Measurements from ENCODE around the gene HES7. TPM values are rescaled to one million over a fixed set of nuclear protein-coding genes. Genes with fewer than 3 reads are reported as not detected.

HES7 gene
- total RNA-seq, 1 experiment from 2014 or later = 0.61 TPM

GRCh38 chr17:8084250-8084649, 39.7 kb downstream of the HES7 start:
- ChIA-PET CTCF (interaction anchor here (1.9 to 2.1 kb wide), 2 partner anchors 9 to 10 kb away, joined by 9 read pairs; no protein-coding TSS in a partner anchor), RAD21 (ENCODE audit: low non-redundant PET in 1 of 2, low total read pairs in 2 of 2, uncharacterized antibody in 2 of 2, unreplicated experiment in 2 of 2) (no interaction called here), POLR2A (no interaction called here)
- no peak overlapping the region for H3K9ac ChIP-seq (ENCODE audit: low read length)
- no peak overlapping the region for H2AFZ ChIP-seq (ENCODE audit: low read depth, low read length, poor library complexity, severe bottlenecking)
- no peaks in the 10 kb centered on the region for H3K9me3 ChIP-seq (ENCODE audit: control insufficient read depth in 1 of 2, insufficient read depth in 1 of 2, low read depth in 1 of 2, low read length in 2 of 2)
- no peak overlapping the region for H3K4me2 ChIP-seq (ENCODE audit: low read length)
- BruUV-seq (replicated peaks) = no TSS peak
- H3K36me3 ChIP-seq (ENCODE audit: control insufficient read depth in 1 of 2, insufficient read depth in 2 of 2, low read length in 2 of 2) = no peaks in the 10 kb centered on the region
- DNase-seq (ENCODE audit: low read depth, low spot score) (no peak), ATAC-seq (no peak)
- intact Hi-C loops (cut with micrococcal nuclease) = no loop called here
- TF ChIP-seq YY1 (IDR thresholded peaks at IDR 0.05; ENCODE audit: extremely low read depth, insufficient replicate concordance, low read depth, low read length) (no peak), CEBPB (IDR thresholded peaks at IDR 0.05; ENCODE audit: low read depth) (no peak), RAD21 (IDR thresholded peaks at IDR 0.05; ENCODE audit: low read depth) (no peak), POLR2AphosphoS5 (IDR thresholded peaks at IDR 0.05; ENCODE audit: low read depth, low read length) (no peak), EGR1 (IDR thresholded peaks at IDR 0.05; ENCODE audit: low read depth) (no peak), SIN3A (IDR thresholded peaks at IDR 0.05; ENCODE audit: low read depth) (no peak), SP1 (IDR thresholded peaks at IDR 0.05; ENCODE audit: low read depth) (no peak), ELF1 (IDR thresholded peaks at IDR 0.05; ENCODE audit: borderline replicate concordance, low read depth) (no peak), ZBTB33 (IDR thresholded peaks at IDR 0.05; ENCODE audit: extremely low read depth, insufficient replicate concordance, low read length) (no peak), JUND (IDR thresholded peaks at IDR 0.05) (no peak), EZH2phosphoT487 (IDR thresholded peaks at IDR 0.05; ENCODE audit: borderline replicate concordance) (no peak), EZH2 (IDR thresholded peaks at IDR 0.05) (no peak)
- TF ChIP-seq, protein P1, sequence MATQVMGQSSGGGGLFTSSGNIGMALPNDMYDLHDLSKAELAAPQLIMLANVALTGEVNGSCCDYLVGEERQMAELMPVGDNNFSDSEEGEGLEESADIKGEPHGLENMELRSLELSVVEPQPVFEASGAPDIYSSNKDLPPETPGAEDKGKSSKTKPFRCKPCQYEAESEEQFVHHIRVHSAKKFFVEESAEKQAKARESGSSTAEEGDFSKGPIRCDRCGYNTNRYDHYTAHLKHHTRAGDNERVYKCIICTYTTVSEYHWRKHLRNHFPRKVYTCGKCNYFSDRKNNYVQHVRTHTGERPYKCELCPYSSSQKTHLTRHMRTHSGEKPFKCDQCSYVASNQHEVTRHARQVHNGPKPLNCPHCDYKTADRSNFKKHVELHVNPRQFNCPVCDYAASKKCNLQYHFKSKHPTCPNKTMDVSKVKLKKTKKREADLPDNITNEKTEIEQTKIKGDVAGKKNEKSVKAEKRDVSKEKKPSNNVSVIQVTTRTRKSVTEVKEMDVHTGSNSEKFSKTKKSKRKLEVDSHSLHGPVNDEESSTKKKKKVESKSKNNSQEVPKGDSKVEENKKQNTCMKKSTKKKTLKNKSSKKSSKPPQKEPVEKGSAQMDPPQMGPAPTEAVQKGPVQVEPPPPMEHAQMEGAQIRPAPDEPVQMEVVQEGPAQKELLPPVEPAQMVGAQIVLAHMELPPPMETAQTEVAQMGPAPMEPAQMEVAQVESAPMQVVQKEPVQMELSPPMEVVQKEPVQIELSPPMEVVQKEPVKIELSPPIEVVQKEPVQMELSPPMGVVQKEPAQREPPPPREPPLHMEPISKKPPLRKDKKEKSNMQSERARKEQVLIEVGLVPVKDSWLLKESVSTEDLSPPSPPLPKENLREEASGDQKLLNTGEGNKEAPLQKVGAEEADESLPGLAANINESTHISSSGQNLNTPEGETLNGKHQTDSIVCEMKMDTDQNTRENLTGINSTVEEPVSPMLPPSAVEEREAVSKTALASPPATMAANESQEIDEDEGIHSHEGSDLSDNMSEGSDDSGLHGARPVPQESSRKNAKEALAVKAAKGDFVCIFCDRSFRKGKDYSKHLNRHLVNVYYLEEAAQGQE (IDR thresholded peaks at IDR 0.05; ENCODE audit: low read depth) = no peak
- TF ChIP-seq, protein P2, sequence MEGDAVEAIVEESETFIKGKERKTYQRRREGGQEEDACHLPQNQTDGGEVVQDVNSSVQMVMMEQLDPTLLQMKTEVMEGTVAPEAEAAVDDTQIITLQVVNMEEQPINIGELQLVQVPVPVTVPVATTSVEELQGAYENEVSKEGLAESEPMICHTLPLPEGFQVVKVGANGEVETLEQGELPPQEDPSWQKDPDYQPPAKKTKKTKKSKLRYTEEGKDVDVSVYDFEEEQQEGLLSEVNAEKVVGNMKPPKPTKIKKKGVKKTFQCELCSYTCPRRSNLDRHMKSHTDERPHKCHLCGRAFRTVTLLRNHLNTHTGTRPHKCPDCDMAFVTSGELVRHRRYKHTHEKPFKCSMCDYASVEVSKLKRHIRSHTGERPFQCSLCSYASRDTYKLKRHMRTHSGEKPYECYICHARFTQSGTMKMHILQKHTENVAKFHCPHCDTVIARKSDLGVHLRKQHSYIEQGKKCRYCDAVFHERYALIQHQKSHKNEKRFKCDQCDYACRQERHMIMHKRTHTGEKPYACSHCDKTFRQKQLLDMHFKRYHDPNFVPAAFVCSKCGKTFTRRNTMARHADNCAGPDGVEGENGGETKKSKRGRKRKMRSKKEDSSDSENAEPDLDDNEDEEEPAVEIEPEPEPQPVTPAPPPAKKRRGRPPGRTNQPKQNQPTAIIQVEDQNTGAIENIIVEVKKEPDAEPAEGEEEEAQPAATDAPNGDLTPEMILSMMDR (IDR thresholded peaks at IDR 0.05 in 2 of 3, conservative IDR thresholded peaks at IDR 0.05 in 1 of 3; ENCODE audit: borderline replicate concordance in 1 of 3, insufficient read depth in 1 of 3, low read depth in 2 of 3, low read length in 2 of 3) = no peak
- no peak overlapping the region for H3K27ac ChIP-seq (ENCODE audit: low read depth, low read length)
- H3K9me2 ChIP-seq (ENCODE audit: insufficient read depth) = no peaks in the 10 kb centered on the region
- H3K79me2 ChIP-seq (ENCODE audit: insufficient read depth, low read length) = peaks cover 4% of the 10 kb centered on the region; the same call in 1 of the 2 replicates
- H3K27me3 ChIP-seq (ENCODE audit: insufficient read depth, low read length) = no peaks in the 10 kb centered on the region
- H3K4me3 ChIP-seq (replicated peaks in 1 of 2; ENCODE audit: low read depth in 1 of 2, low read length in 2 of 2) = no peak overlapping the region
- H4K20me1 ChIP-seq (ENCODE audit: insufficient read depth) = no peaks in the 10 kb centered on the region
- peaks cover 4 to 27% of the 10 kb centered on the region in 2 experiments for H3K4me1 ChIP-seq (ENCODE audit: control insufficient read depth in 1 of 2, insufficient read depth in 2 of 2, low read length in 2 of 2)
